Measurements from ENCODE around the gene KLK10. TPM values are rescaled to one million over a fixed set of nuclear protein-coding genes. Genes with fewer than 3 reads are reported as not detected.

The KLK10 gene
- total RNA-seq, 4 donors from 2014 or later, result 0.22 to 3.1 (median 1.4) TPM; not detected in 1

- no peak for TF ChIP-seq EP300 (IDR thresholded peaks at IDR 0.05)
- TF ChIP-seq, protein P1, sequence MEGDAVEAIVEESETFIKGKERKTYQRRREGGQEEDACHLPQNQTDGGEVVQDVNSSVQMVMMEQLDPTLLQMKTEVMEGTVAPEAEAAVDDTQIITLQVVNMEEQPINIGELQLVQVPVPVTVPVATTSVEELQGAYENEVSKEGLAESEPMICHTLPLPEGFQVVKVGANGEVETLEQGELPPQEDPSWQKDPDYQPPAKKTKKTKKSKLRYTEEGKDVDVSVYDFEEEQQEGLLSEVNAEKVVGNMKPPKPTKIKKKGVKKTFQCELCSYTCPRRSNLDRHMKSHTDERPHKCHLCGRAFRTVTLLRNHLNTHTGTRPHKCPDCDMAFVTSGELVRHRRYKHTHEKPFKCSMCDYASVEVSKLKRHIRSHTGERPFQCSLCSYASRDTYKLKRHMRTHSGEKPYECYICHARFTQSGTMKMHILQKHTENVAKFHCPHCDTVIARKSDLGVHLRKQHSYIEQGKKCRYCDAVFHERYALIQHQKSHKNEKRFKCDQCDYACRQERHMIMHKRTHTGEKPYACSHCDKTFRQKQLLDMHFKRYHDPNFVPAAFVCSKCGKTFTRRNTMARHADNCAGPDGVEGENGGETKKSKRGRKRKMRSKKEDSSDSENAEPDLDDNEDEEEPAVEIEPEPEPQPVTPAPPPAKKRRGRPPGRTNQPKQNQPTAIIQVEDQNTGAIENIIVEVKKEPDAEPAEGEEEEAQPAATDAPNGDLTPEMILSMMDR (IDR thresholded peaks at IDR 0.05), result no peak
- TF ChIP-seq POLR2A (IDR thresholded peaks at IDR 0.05), result no peak
- 9 to 19% methylated on average over 4 of the region's 4 CpGs for WGBS, 2 donors
- Histone ChIP-seq H3K4me3 (no peak overlapping the region), H3K27ac (no peak overlapping the region), H3K36me3 (no peaks in the 10 kb centered on the region), H3K27me3 (no peaks in the 10 kb centered on the region), H3K9me3 (peaks cover 0 to 10% (median 0%) of the 10 kb centered on the region in 4 donors), H3K4me1 (no peaks in the 10 kb centered on the region)
- DNase-seq (ENCODE audit: low spot score in 2 of 2), result no peak
These were observed 27.5 kb upstream of the KLK10 start for GRCh38 chr19:51047031-51047335.

GRCh38 chr19:51044327-51044726 lies 24.8 kb upstream of the KLK10 start:
- H3K4me3 ChIP-seq, result no peak overlapping the region
- no peaks in the 10 kb centered on the region for H3K4me1 ChIP-seq
- H3K36me3 ChIP-seq, result no peaks in the 10 kb centered on the region
- peaks cover 0 to 4% (median 0%) of the 10 kb centered on the region in 4 donors for H3K9me3 ChIP-seq
- TF ChIP-seq EP300 (IDR thresholded peaks at IDR 0.05), result no peak
- TF ChIP-seq, protein P1 (IDR thresholded peaks at IDR 0.05), result no peak
- TF ChIP-seq POLR2A (IDR thresholded peaks at IDR 0.05), result no peak
- H3K27me3 ChIP-seq, result no peaks in the 10 kb centered on the region
- DNase-seq (ENCODE audit: low spot score in 2 of 2), result no peak
- 77 to 79% methylated on average over 11 of the region's 11 CpGs for WGBS, 2 donors
- H3K27ac ChIP-seq, result no peak overlapping the region

DNA sequence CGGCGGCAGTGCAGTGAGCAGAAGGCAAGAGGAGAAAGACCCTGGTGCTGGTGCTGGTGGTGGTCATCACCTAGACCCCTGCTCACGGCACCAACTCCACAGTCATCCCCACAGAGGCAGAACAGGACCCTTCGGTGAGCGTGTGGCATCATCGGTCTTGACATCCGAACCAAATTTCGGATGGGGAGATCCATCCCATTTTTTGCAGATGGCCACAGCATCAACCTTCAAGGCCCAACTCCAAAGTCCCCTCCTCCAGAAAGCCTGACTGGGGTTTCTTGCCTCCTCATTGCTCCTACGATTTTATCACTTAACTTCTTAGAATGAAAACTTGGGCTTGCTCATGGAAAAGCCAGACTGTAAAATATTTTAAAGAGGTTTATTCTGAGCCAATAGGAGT lies 24.0 kb upstream of the KLK10 start:
- 77 to 79% methylated on average over 9 of the region's 9 CpGs for WGBS, 2 donors
- DNase-seq (ENCODE audit: low spot score in 2 of 2), result no peak
- Histone ChIP-seq H3K27me3 (no peaks in the 10 kb centered on the region), H3K4me3 (no peak overlapping the region), H3K9me3 (no peaks in the 10 kb centered on the region), H3K4me1 (no peaks in the 10 kb centered on the region), H3K27ac (no peak overlapping the region), H3K36me3 (no peaks in the 10 kb centered on the region)
- TF ChIP-seq, protein P1 (IDR thresholded peaks at IDR 0.05), result no peak

DNA sequence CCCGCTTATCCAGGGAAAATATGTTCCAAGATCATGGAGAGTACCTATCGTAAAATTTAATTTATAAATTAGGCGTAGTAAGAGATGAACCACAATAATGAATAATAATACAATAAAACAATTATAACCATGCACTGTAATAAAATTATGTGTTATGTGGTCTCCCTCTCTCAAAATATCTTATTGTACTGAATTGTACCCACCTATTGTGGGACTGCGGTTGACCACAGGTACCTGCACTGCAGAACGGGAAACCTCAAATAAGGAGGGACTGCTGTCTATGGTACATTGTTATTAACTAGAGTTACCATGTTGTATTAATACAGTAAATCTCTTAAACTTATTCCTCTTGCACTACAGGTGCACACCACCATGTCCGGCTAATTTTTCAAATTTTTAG lies 20.6 kb upstream of the KLK10 start:
- Histone ChIP-seq H3K36me3 (no peaks in the 10 kb centered on the region), H3K27me3 (no peaks in the 10 kb centered on the region), H3K4me3 (no peak overlapping the region), H3K4me1 (no peaks in the 10 kb centered on the region), H3K27ac (no peak overlapping the region), H3K9me3 (no peaks in the 10 kb centered on the region)
- TF ChIP-seq, protein P1 (IDR thresholded peaks at IDR 0.05), result no peak
- no peak for TF ChIP-seq EP300 (IDR thresholded peaks at IDR 0.05)
- no peak for TF ChIP-seq POLR2A (IDR thresholded peaks at IDR 0.05)
- no peak for DNase-seq (ENCODE audit: low spot score in 2 of 2)
- 91 to 95% methylated on average over 6 of the region's 6 CpGs for WGBS, 2 donors

GRCh38 chr19:51036519-51036918 lies 17.0 kb upstream of the KLK10 start:
- peaks cover 0 to 3% (median 0%) of the 10 kb centered on the region in 4 donors for H3K9me3 ChIP-seq
- no peaks in the 10 kb centered on the region for H3K4me1 ChIP-seq
- DNase-seq (ENCODE audit: low spot score in 2 of 2), result no peak
- TF ChIP-seq, protein P1 (IDR thresholded peaks at IDR 0.05), result no peak
- TF ChIP-seq POLR2A (IDR thresholded peaks at IDR 0.05) (no peak), EP300 (IDR thresholded peaks at IDR 0.05) (no peak)
- H3K4me3 ChIP-seq, result no peak overlapping the region
- no peaks in the 10 kb centered on the region for H3K36me3 ChIP-seq
- peaks cover 0 to 4% of the 10 kb centered on the region in 2 donors for H3K27me3 ChIP-seq
- H3K27ac ChIP-seq, result no peak overlapping the region
- WGBS, 2 donors, result 44 to 46% methylated on average over 9 of the region's 9 CpGs
